Heart left ventricle (tissue), 16 donors: ENCODE results near the gene IL4R. TPM values are rescaled to one million over a fixed set of nuclear protein-coding genes. Genes with fewer than 3 reads are reported as not detected.

Experiments used
- ATAC-seq, 4 donors: fragments of 200-7000 bp; cut with Tn5 transposase; one replicate each; pipeline ENCODE4 v1.9.1; 2020 to 2022; ENCODE audit warnings: moderate library complexity in 4 of 4, mild to moderate bottlenecking in 3 of 4, moderate number of reproducible peaks in 1 of 4
- DNase-seq, 5 donors: peaks; one replicate each; pipeline ENCODE4 v3.0.0-alpha.2; 2020
- H3K27ac ChIP-seq, 12 donors: fragments of 200-600 bp; sonication (generic) in 4 of 12; one replicate each; pipeline versions ENCODE4 v1.5.0 to v1.8.0; 2016 to 2022; ENCODE audit warnings: mild to moderate bottlenecking in 2 of 12
- H3K27me3 ChIP-seq, 9 donors: fragments of 200-600 bp; sonication (generic) in 2 of 9; one replicate each; pipeline versions ENCODE4 v1.5.1 to v1.8.0; 2016 to 2022; ENCODE audit warnings: mild to moderate bottlenecking in 3 of 9
- H3K36me3 ChIP-seq, 9 donors: fragments of 200-600 bp; sonication (generic) in 2 of 9; one replicate each; pipeline versions ENCODE4 v1.5.0 to v1.8.0; 2018 to 2022; ENCODE audit warnings: mild to moderate bottlenecking in 2 of 9
- H3K4me1 ChIP-seq, 12 donors: fragments of 200-600 bp; sonication (generic) in 4 of 12; one replicate each; pipeline versions ENCODE4 v1.5.0 to v1.8.0; 2016 to 2022; ENCODE audit warnings: mild to moderate bottlenecking in 3 of 12
- H3K4me3 ChIP-seq, 12 donors: fragments of 200-600 bp; sonication (generic) in 4 of 12; one replicate each; pipeline versions ENCODE4 v1.5.0 to v1.8.0; 2017 to 2022; ENCODE audit warnings: mild to moderate bottlenecking in 9 of 12, moderate library complexity in 4 of 12
- H3K9me3 ChIP-seq, 12 donors: fragments of 200-600 bp; sonication (generic) in 4 of 12; one replicate each; pipeline versions ENCODE4 v1.5.0 to v1.8.0; 2016 to 2022; ENCODE audit warnings: mild to moderate bottlenecking in 1 of 12
- CTCF ChIP-seq, 12 donors: fragments of 200-600 bp; sonication (generic) in 4 of 12; IDR thresholded peaks; one replicate each; pipeline versions ENCODE4 v1.5.0 to v1.8.0; 2018 to 2022; ENCODE audit warnings: antibody characterized with exemption in 12 of 12, mild to moderate bottlenecking in 5 of 12
- POLR2A ChIP-seq, 2 donors: fragments of 450-650 bp; IDR thresholded peaks; one replicate each; pipeline ENCODE4 v1.6.1; 2017; ENCODE audit warnings: antibody characterized with exemption in 2 of 2, mild to moderate bottlenecking in 2 of 2, moderate library complexity in 2 of 2
- WGBS, 4 donors: extraction: QIAGEN DNeasy Blood & Tissue Kit in 2 of 4; methylation state at CpG; one replicate each; pipeline versions ENCODE4 v1.1.5 to v1.1.7; 2013 to 2018; 5-methylcytosine and 5-hydroxymethylcytosine counted together
- intact Hi-C, 10 donors: fragments of 100-400 bp; cut with DNase I; formaldehyde crosslinking; loops; one replicate each; pipeline versions ENCODE4 v1.11.1 to v1.14.2; 2022
- polyA plus RNA-seq, 2 donors: library from polyadenylated mRNA; stranded (reverse); fragments of 200-250 nt; gene quantifications; one replicate each; pipeline ENCODE4 v1.2.3, GENCODE V29; 2013
- total RNA-seq, 9 donors: library from RNA; depleted of rRNA in 2 of 9; stranded (reverse); fragments of >200 nt in 2 of 9; fragmentation: NEBNext Ultra II Directional in 3 of 9; extraction: Animal tissue kit (Norgen Biotek cat#: 25700) in 3 of 9; gene quantifications; one replicate each; pipeline versions ENCODE4 v1.1.0 to v1.2.4, GENCODE V29; 2016 to 2023
- donor health status: ischemic (EF 13 %, LVEDD 7.1; RV severe dilation, severe dysfunction).
- donor health status: healthy with polysubstance abuse.
- donor health status: DM: no; HTN: yes; CAD: no.
- donor health status: DM: no; HTN: no; CAD: no.
- donor health status: ischemic (EF 25% LVEDD 6.9; RV normal size, moderate dysfunction).
- donor health status: ischemic (EF 25% LVEDD 5.7; RV mildly dilated, moderate dysfunction).
- donor health status: healthy.
- donor health status: DM: yes; HTN: yes; CAD: no.
- donor health status: ischemic (EF 35%, LVEDD 5.7; RV mildly dilated, moderate dysfunction).
- donor health status: nonischemic (EF 11% LVEDD 7.7; RV severe dilation, severe dysfunction).
- donor health status: DM: yes; HTN: yes; CAD: no.
- donor health status: PGD.
- donor health status: ischemic (EF 29% LVEDD 5.4; RV normal size, mild dysfunction).
- donor health status: nonischemic (EF 23%, LVEDD 6.1; RV moderate dilation, normal function).

IL4R gene
- total and polyA plus RNA-seq, 11 donors: 5.8 to 47.4 (median 8.2) TPM

DNA sequence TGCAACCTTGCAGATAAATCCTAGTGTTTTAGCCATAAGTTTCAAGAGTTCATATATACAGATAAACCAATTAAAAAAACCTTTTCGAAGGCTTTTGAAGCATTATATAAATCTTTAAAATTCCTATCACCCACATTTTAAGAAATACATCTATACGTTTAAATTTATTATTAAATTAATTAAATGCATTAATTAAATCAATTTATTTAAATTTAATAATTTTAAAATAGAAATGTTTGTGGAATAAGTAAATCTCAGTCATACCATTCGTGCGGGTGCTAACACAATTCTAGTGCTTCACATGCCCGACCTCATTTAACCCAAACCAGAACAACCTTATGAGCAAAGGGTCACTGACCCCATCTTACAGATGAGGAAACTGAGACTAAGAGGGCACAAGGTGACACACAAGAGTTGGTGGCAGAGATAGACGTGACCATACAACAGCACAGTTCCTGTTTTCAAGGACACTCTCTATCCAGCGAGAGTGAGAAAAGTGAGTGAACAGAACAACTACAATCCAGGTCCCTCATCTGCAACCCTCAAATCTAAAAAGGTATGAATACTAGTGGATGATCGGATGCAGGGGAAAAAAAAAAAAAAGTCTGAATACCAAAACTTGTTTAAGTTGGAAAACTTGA, 46.6 kb upstream of the IL4R start:
- DNase-seq (no peak), ATAC-seq (no peak)
- TF ChIP-seq POLR2A (IDR thresholded peaks at IDR 0.05): no peak
- H3K4me3 ChIP-seq: peak overlapping the region in 1 of 12 donors; percentile 97
- peaks cover 0 to 48% (median 8%) of the 10 kb centered on the region in 12 donors for H3K4me1 ChIP-seq
- no peaks in the 10 kb centered on the region for H3K36me3 ChIP-seq
- H3K27me3 ChIP-seq: no peaks in the 10 kb centered on the region
- intact Hi-C loops: loop anchor here in 2 of 10 donors (5.0 kb wide), 2 partner anchors 45 to 50 kb away; partner anchors contain the start of gene IL4R (in 1 of the 2)
- 87 to 91% (median 88%) methylated on average over 8 of the region's 8 CpGs for WGBS, 4 donors
- H3K27ac ChIP-seq: no peak overlapping the region
- H3K9me3 ChIP-seq: no peaks in the 10 kb centered on the region

- peaks cover 0 to 42% (median 8%) of the 10 kb centered on the region in 12 donors for H3K4me1 ChIP-seq
- TF ChIP-seq POLR2A (IDR thresholded peaks at IDR 0.05) (peak in 1 of 2 donors; percentile 74), CTCF (IDR thresholded peaks at IDR 0.05) (peak in 9 of 12 donors; percentile 1 to 44 (median 22))
- peak within 1 kb of the TSS; percentile 42 to 97 (median 88) for H3K4me3 ChIP-seq
- peak; percentile 98 to 99 (median 99) for DNase-seq
- 9 to 12% (median 9%) methylated on average over 39 to 58 of the region's 58 CpGs for WGBS, 4 donors
- intact Hi-C loops: loop anchor here in 2 of 10 donors (5.0 kb wide), 2 partner anchors 44 to 49 kb away; partner anchors contain the start of gene IL4R (in 1 of the 2)
- no peaks in the 10 kb centered on the region for H3K36me3 ChIP-seq
- no peaks in the 10 kb centered on the region for H3K27me3 ChIP-seq
- peak; percentile 99 to 100 (median 100) for ATAC-seq
- peak within 1 kb of the TSS; percentile 52 to 90 (median 76) for H3K27ac ChIP-seq
- H3K9me3 ChIP-seq: no peaks in the 10 kb centered on the region
These were observed 45.1 kb upstream of the IL4R start, which contains the start of gene NSMCE1 for GRCh38 chr16:27268376-27269299. Gene NSMCE1 (minus strand): TSS chr16:27268772. CDS start chr16:27257570, 11,202 bp downstream.

- intact Hi-C loops: loop anchor here in 2 of 10 donors (5.0 kb wide), 2 partner anchors 43 to 48 kb away; partner anchors contain the start of gene IL4R (in 1 of the 2)
- no peaks in the 10 kb centered on the region for H3K36me3 ChIP-seq
- H3K4me3 ChIP-seq: peak overlapping the region in 11 of 12 donors; percentile 42 to 97 (median 86)
- TF ChIP-seq POLR2A (IDR thresholded peaks at IDR 0.05): no peak
- TF ChIP-seq CTCF (IDR thresholded peaks at IDR 0.05): no peak
- 82 to 86% (median 85%) methylated on average over 9 of the region's 9 CpGs for WGBS, 4 donors
- peaks cover 0 to 46% (median 8%) of the 10 kb centered on the region in 12 donors for H3K4me1 ChIP-seq
- peak overlapping the region in 5 of 12 donors; percentile 68 to 90 (median 90) for H3K27ac ChIP-seq
- DNase-seq (no peak), ATAC-seq (no peak)
- no peaks in the 10 kb centered on the region for H3K27me3 ChIP-seq
- H3K9me3 ChIP-seq: no peaks in the 10 kb centered on the region
These were observed 44.2 kb upstream of the IL4R start for GRCh38 chr16:27269300-27270150.

- Histone ChIP-seq H3K4me3 (no peak overlapping the region), H3K36me3 (no peaks in the 10 kb centered on the region), H3K4me1 (peaks cover 0 to 53% (median 8%) of the 10 kb centered on the region in 12 donors), H3K9me3 (no peaks in the 10 kb centered on the region), H3K27ac (no peak overlapping the region), H3K27me3 (no peaks in the 10 kb centered on the region)
- 87 to 95% (median 91%) methylated on average over 4 of the region's 4 CpGs for WGBS, 4 donors
- no peak for TF ChIP-seq CTCF (IDR thresholded peaks at IDR 0.05)
- TF ChIP-seq POLR2A (IDR thresholded peaks at IDR 0.05): no peak
- DNase-seq (no peak), ATAC-seq (no peak)
- intact Hi-C loops: no loop called here
These were observed 43.4 kb upstream of the IL4R start for GRCh38 chr16:27270349-27270748.
